HCT116 (cell line): ENCODE data around the gene CC2D1A. TPM values are rescaled to one million over a fixed set of nuclear protein-coding genes. Genes with fewer than 3 reads are reported as not detected.
A peak's percentile ranks its signal among the peaks of the same experiment; 100 is the strongest.

ENCODE experiments used
- ATAC-seq: fragments of 200-7000 bp; cut with Tn5 transposase; 2 replicates; pipeline ENCODE4 v1.9.1; 2020; ENCODE audit warnings: mild to moderate bottlenecking, moderate library complexity
- BruUV-seq: library from RNA; stranded (reverse); fragments of 400-500 nt; replicated peaks from 2 replicates; lab custom pipeline; 2021; lab: Mats Ljungman, UMichigan
- CTCF ChIA-PET: fragments of 300-600 bp; sonication (Branson Sonifier 250); formaldehyde crosslinking; loops from one replicate; lab custom pipeline; 2021; ENCODE audit warnings: antibody characterized with exemption; lab: Charles Lee
- POLR2A ChIA-PET: fragments of 300-600, 350-600 bp; sonication (Branson Sonifier 250); formaldehyde crosslinking; loops from one replicate; lab custom pipeline; 2021; ENCODE audit warnings: antibody characterized with exemption; lab: Charles Lee
- RAD21 ChIA-PET, 2 experiments: fragments of 300-600 bp; sonication (Branson Sonifier 250); formaldehyde crosslinking; loops; one replicate each; lab custom pipeline; 2023; ENCODE audit warnings: low total read pairs in 2 of 2; ENCODE audit not compliant: uncharacterized antibody in 2 of 2, unreplicated experiment in 2 of 2, low non-redundant PET in 1 of 2; lab: Charles Lee
- DNase-seq: peaks from one replicate; pipeline ENCODE4 v3.0.0-alpha.2; 2010; ENCODE audit warnings: low read depth, low spot score
- H2AFZ ChIP-seq: fragments of 200-600 bp; shearing (Covaris generic), sonication (generic); 2 replicates; pipeline ENCODE4 v1.6.1; 2017; ENCODE audit warnings: low read depth, mixed run types, mixed read lengths, antibody characterized with exemption, low read length; ENCODE audit not compliant: poor library complexity, severe bottlenecking
- H3K27ac ChIP-seq: 2 replicates; pipeline ENCODE4 v1.5.1; 2012; ENCODE audit warnings: low read depth, low read length
- H3K27me3 ChIP-seq: fragments of 200-600 bp; sonication (generic); 2 replicates; pipeline ENCODE4 v1.6.1; 2016; ENCODE audit warnings: mixed run types, low read length, mixed read lengths; ENCODE audit not compliant: insufficient read depth
- H3K36me3 ChIP-seq, 2 experiments: fragments of 200-500 bp in 1 of 2; fragments of 200-600 bp in 1 of 2; sonication (Bioruptor generic) in 1 of 2; sonication (generic) in 1 of 2; 2 replicates each; pipeline versions ENCODE4 v1.5.1 to v1.6.1; 2014 to 2016; ENCODE audit warnings: low read length in 2 of 2, inconsistent platforms in 1 of 2, mixed read lengths in 1 of 2, mixed run types in 1 of 2; ENCODE audit not compliant: insufficient read depth in 2 of 2, control insufficient read depth in 1 of 2
- H3K4me1 ChIP-seq, 2 experiments: fragments of 200-600 bp in 1 of 2; sonication (generic) in 1 of 2; 2 replicates each; pipeline versions ENCODE4 v1.5.1 to v1.6.1; 2012 to 2017; ENCODE audit warnings: low read length in 2 of 2, inconsistent platforms in 1 of 2, mild to moderate bottlenecking in 1 of 2, mixed read lengths in 1 of 2, mixed run types in 1 of 2, moderate library complexity in 1 of 2; ENCODE audit not compliant: insufficient read depth in 2 of 2, control insufficient read depth in 1 of 2
- H3K4me2 ChIP-seq: fragments of 200-600 bp; sonication (generic); 2 replicates; pipeline ENCODE4 v1.6.1; 2017; ENCODE audit warnings: mixed run types, low read length, mixed read lengths
- H3K4me3 ChIP-seq, 2 experiments: fragments of 200-600 bp in 1 of 2; sonication (generic) in 1 of 2; replicated peaks in 1 of 2; 2 replicates each; pipeline ENCODE4 v1.5.1; 2011 to 2016; ENCODE audit warnings: low read length in 2 of 2, control low read depth in 1 of 2, low read depth in 1 of 2, mild to moderate bottlenecking in 1 of 2, mixed read lengths in 1 of 2, mixed run types in 1 of 2
- H3K79me2 ChIP-seq: fragments of 200-600 bp; sonication (generic); 2 replicates; pipeline ENCODE4 v1.6.1; 2017; ENCODE audit warnings: mild to moderate bottlenecking, mixed run types, low read length, moderate library complexity, mixed read lengths; ENCODE audit not compliant: insufficient read depth
- H3K9ac ChIP-seq: fragments of 200-600 bp; sonication (generic); 2 replicates; pipeline ENCODE4 v1.6.1; 2016; ENCODE audit warnings: low read length, mixed read lengths
- H3K9me2 ChIP-seq: fragments of 200-600 bp; sonication (generic), shearing (Covaris generic); 2 replicates; pipeline ENCODE4 v1.6.1; 2017; ENCODE audit warnings: mixed run types, mild to moderate bottlenecking, moderate library complexity; ENCODE audit not compliant: insufficient read depth
- H3K9me3 ChIP-seq, 2 experiments: fragments of 200-500 bp in 1 of 2; fragments of 200-600 bp in 1 of 2; sonication (Bioruptor generic) in 1 of 2; sonication (generic) in 1 of 2; 2 replicates each; pipeline ENCODE4 v1.6.1; 2014 to 2017; ENCODE audit warnings: low read length in 2 of 2, mixed read lengths in 2 of 2, inconsistent platforms in 1 of 2, low read depth in 1 of 2, mild to moderate bottlenecking in 1 of 2, mixed run types in 1 of 2, moderate library complexity in 1 of 2; ENCODE audit not compliant: control insufficient read depth in 1 of 2, insufficient read depth in 1 of 2
- H4K20me1 ChIP-seq: fragments of 200-600 bp; sonication (generic), shearing (Covaris generic); 2 replicates; pipeline ENCODE4 v1.6.1; 2017; ENCODE audit warnings: mixed run types, mild to moderate bottlenecking, moderate library complexity; ENCODE audit not compliant: insufficient read depth
- ATF3 ChIP-seq: IDR thresholded peaks from 2 replicates; pipeline ENCODE4 v1.6.1; 2012
- CBX3 ChIP-seq: IDR thresholded peaks from 2 replicates; pipeline ENCODE4 v1.6.1; 2012; ENCODE audit warnings: low read depth
- CEBPB ChIP-seq: IDR thresholded peaks from 2 replicates; pipeline ENCODE4 v1.6.1; 2012; ENCODE audit warnings: low read depth
- EZH2 ChIP-seq: fragments of 200-600 bp; sonication (generic); IDR thresholded peaks from 2 replicates; pipeline ENCODE4 v1.6.1; 2017; ENCODE audit warnings: antibody characterized with exemption, mixed run types
- SP1 ChIP-seq: IDR thresholded peaks from 2 replicates; pipeline ENCODE4 v1.6.1; 2012; ENCODE audit warnings: low read depth
- TCF7L2 ChIP-seq: IDR thresholded peaks from 2 replicates; pipeline ENCODE4 v1.7.0; 2011; ENCODE audit warnings: borderline replicate concordance, inconsistent platforms; ENCODE audit not compliant: insufficient read depth, insufficient read length; ENCODE audit errors: extremely low read depth
- YY1 ChIP-seq: IDR thresholded peaks from 2 replicates; pipeline ENCODE4 v1.6.1; 2011; ENCODE audit warnings: low read length, low read depth, moderate library complexity, mild to moderate bottlenecking; ENCODE audit not compliant: insufficient replicate concordance; ENCODE audit errors: extremely low read depth
- ZBTB33 ChIP-seq: IDR thresholded peaks from 2 replicates; pipeline ENCODE4 v1.6.1; 2011; ENCODE audit warnings: mild to moderate bottlenecking, low read length, moderate library complexity; ENCODE audit not compliant: insufficient replicate concordance; ENCODE audit errors: extremely low read depth
- ZNF274 ChIP-seq: fragments of 200-500 bp; sonication (Bioruptor generic); IDR thresholded peaks from 2 replicates; pipeline ENCODE4 v1.6.1; 2014; ENCODE audit warnings: mild to moderate bottlenecking, low read depth, low read length, inconsistent platforms
- intact Hi-C: fragments of 100-400 bp; cut with micrococcal nuclease; formaldehyde crosslinking; loops from 2 replicates; pipeline ENCODE4 v1.10.0; 2022
- total RNA-seq: library from RNA; stranded (reverse); gene quantifications from one replicate; pipeline ENCODE4 v1.2.1, GENCODE V29; 2021; ENCODE audit not compliant: unreplicated experiment

The CC2D1A gene
- total RNA-seq, 1 experiment from 2014 or later = 51.5 TPM

- DNase-seq (no peak), ATAC-seq (no peak)
- Histone ChIP-seq H2AFZ (no peak overlapping the region), H3K36me3 (no peaks in the 10 kb centered on the region), H3K27me3 (no peaks in the 10 kb centered on the region), H3K27ac (no peak overlapping the region), H3K4me2 (peak overlapping the region; percentile 87), H4K20me1 (no peaks in the 10 kb centered on the region), H3K9me3 (no peaks in the 10 kb centered on the region), H3K4me3 (peak overlapping the region in 1 of 2 experiments; percentile 60; a peak in 3 of 4 replicates), H3K9me2 (no peaks in the 10 kb centered on the region), H3K4me1 (peaks cover 14 to 29% of the 10 kb centered on the region in 2 experiments), H3K9ac (peak overlapping the region; percentile 68; the same call in 1 of the 2 replicates), H3K79me2 (no peaks in the 10 kb centered on the region)
- no TSS peak for BruUV-seq
- TF ChIP-seq YY1 = no peak
- TF ChIP-seq ZBTB33 = no peak
- TF ChIP-seq ZNF274 = no peak
- no peak for TF ChIP-seq TCF7L2
- TF ChIP-seq SP1 = no peak
- no peak for TF ChIP-seq CEBPB
- TF ChIP-seq CBX3 = no peak
- TF ChIP-seq ATF3 = no peak
- TF ChIP-seq EZH2 = no peak
- ChIA-PET RAD21 (no interaction called here), CTCF (no interaction called here), POLR2A (no interaction called here)
- intact Hi-C loops = no loop called here
Observed at GRCh38 chr19:13866463-13867046, 39.4 kb upstream of the CC2D1A start.
